HepG2 (cell line): ENCODE results near the gene TUBGCP6. TPM values are rescaled to one million over a fixed set of nuclear protein-coding genes. Genes with fewer than 3 reads are reported as not detected.

Experiments
- NFKB2 ChIP-seq: sonication (generic); formaldehyde crosslinking; IDR thresholded peaks from 2 replicates; pipeline ENCODE4 v1.4.0; 2020; ENCODE audit warnings: missing genetic modification reagents, borderline replicate concordance
- PHF8 ChIP-seq: sonication (generic); formaldehyde crosslinking; IDR thresholded peaks from 2 replicates; pipeline ENCODE4 v1.5.0; 2020; ENCODE audit warnings: missing genetic modification reagents
- RBFOX2 ChIP-seq: fragments of 200-400 bp; formaldehyde crosslinking; IDR thresholded peaks from 2 replicates; pipeline ENCODE4 v1.6.1; 2017; ENCODE audit warnings: low read depth, mild to moderate bottlenecking, low read length
- SP2 ChIP-seq: sonication (generic); formaldehyde crosslinking; IDR thresholded peaks from 2 replicates; pipeline ENCODE4 v1.5.1; 2020; ENCODE audit warnings: mild to moderate bottlenecking, missing genetic modification reagents
- TCF12 ChIP-seq, 2 experiments: fragments of 450-650 bp in 1 of 2; sonication (generic) in 1 of 2; formaldehyde crosslinking in 1 of 2; IDR thresholded peaks; 2 replicates each; pipeline versions ENCODE4 v1.6.1 to v1.8.0; 2017 to 2022; ENCODE audit warnings: antibody characterized with exemption in 1 of 2, mild to moderate bottlenecking in 1 of 2, missing genetic modification reagents in 1 of 2, moderate library complexity in 1 of 2
- UBTF ChIP-seq: sonication (generic); formaldehyde crosslinking; IDR thresholded peaks from 2 replicates; pipeline ENCODE4 v1.4.0; 2020; ENCODE audit warnings: mild to moderate bottlenecking, missing genetic modification reagents
- ZNF326 ChIP-seq: sonication (generic); formaldehyde crosslinking; IDR thresholded peaks from 2 replicates; pipeline ENCODE4 v1.4.0; 2020; ENCODE audit warnings: missing genetic modification reagents, borderline replicate concordance
- ZNF597 ChIP-seq: sonication (generic); formaldehyde crosslinking; IDR thresholded peaks from 2 replicates; pipeline ENCODE4 v1.5.0; 2020; ENCODE audit warnings: missing genetic modification reagents
- ZNF687 ChIP-seq: sonication (generic); formaldehyde crosslinking; IDR thresholded peaks from 2 replicates; pipeline ENCODE4 v1.5.1; 2020; ENCODE audit warnings: mild to moderate bottlenecking, missing genetic modification reagents, moderate library complexity
- ZNF784 ChIP-seq: sonication (generic); formaldehyde crosslinking; IDR thresholded peaks from 2 replicates; pipeline ENCODE4 v1.5.1; 2020; ENCODE audit warnings: missing genetic modification reagents, mild to moderate bottlenecking, borderline replicate concordance
- polyA plus RNA-seq, 8 experiments: library from polyadenylated mRNA; depleted of rRNA in 3 of 8; stranded (reverse) in 7 of 8; unstranded in 1 of 8; fragments of >200 nt; fragmentation: Illumina TruSeq in 4 of 8; extraction: Trizol in 4 of 8; gene quantifications; 2 replicates each; pipeline versions ENCODE4 v1.2.1 to v1.2.3, GENCODE V29; 2011 to 2016; ENCODE audit warnings: low read depth in 4 of 8, missing spikeins in 1 of 8, mixed read lengths in 1 of 8; ENCODE audit not compliant: insufficient read depth in 1 of 8
- total RNA-seq, 5 experiments: library from RNA; depleted of rRNA; stranded (reverse); fragments of >200 nt; fragmentation: Illumina TruSeq; extraction: Trizol; gene quantifications; 2 replicates each; pipeline ENCODE4 v1.2.3, GENCODE V29; 2016; ENCODE audit warnings: low read depth in 1 of 5
- TF ChIP-seq, protein P1 (sequence below): sonication (generic); formaldehyde crosslinking; IDR thresholded peaks from 2 replicates; pipeline ENCODE4 v1.4.0; 2020; ENCODE audit warnings: mild to moderate bottlenecking, missing genetic modification reagents
- TF ChIP-seq, protein P2 (sequence below), 2 experiments: sonication (generic) in 1 of 2; formaldehyde crosslinking in 1 of 2; IDR thresholded peaks; 2 replicates each; pipeline versions ENCODE4 v1.5.1 to v1.6.1; 2011 to 2020; ENCODE audit warnings: borderline replicate concordance in 1 of 2, low read depth in 1 of 2, low read length in 1 of 2, mild to moderate bottlenecking in 1 of 2, missing genetic modification reagents in 1 of 2, moderate library complexity in 1 of 2
- TF ChIP-seq, protein P3 (sequence below): sonication (generic); formaldehyde crosslinking; IDR thresholded peaks from 2 replicates; pipeline ENCODE4 v1.5.1; 2020; ENCODE audit warnings: missing genetic modification reagents, mild to moderate bottlenecking, borderline replicate concordance

Gene TUBGCP6
- total and polyA plus RNA-seq, 2 of the 13 experiments (the other 11 are each of a cell fraction or from before 2014, with no cell fraction given), result 14.6 to 15.7 TPM

GRCh38 chr22:50186181-50186714, 58.6 kb downstream of the TUBGCP6 start (continued):
- TF ChIP-seq, protein P1, sequence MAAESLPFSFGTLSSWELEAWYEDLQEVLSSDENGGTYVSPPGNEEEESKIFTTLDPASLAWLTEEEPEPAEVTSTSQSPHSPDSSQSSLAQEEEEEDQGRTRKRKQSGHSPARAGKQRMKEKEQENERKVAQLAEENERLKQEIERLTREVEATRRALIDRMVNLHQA (CRISPR knock-in tag), result no peak
- TF ChIP-seq ZNF784 (0 out of 2 replicates have a peak, but pooled peaks have one; percentile 21), PHF8 (CRISPR knock-in tag) (no peak), NFKB2 (CRISPR knock-in tag) (no peak), ZNF326 (CRISPR knock-in tag) (no peak), TCF12 (IDR thresholded peaks at IDR 0.05) (no peak), TCF12 (CRISPR knock-in tag; IDR thresholded peaks at IDR 0.05) (no peak), ZNF687 (peak; percentile 44; the same call in 1 of the 2 replicates), SP2 (CRISPR knock-in tag) (no peak), ZNF597 (CRISPR knock-in tag) (no peak), UBTF (CRISPR knock-in tag) (peak; percentile 29; the same call in 1 of the 2 replicates), RBFOX2 (0 out of 2 replicates have a peak, but pooled peaks have one; percentile 45)
- TF ChIP-seq, protein P2, sequence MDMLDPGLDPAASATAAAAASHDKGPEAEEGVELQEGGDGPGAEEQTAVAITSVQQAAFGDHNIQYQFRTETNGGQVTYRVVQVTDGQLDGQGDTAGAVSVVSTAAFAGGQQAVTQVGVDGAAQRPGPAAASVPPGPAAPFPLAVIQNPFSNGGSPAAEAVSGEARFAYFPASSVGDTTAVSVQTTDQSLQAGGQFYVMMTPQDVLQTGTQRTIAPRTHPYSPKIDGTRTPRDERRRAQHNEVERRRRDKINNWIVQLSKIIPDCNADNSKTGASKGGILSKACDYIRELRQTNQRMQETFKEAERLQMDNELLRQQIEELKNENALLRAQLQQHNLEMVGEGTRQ (IDR thresholded peaks at IDR 0.05; ENCODE audit: low read depth, low read length), result no peak
- TF ChIP-seq, protein P2 (CRISPR knock-in tag; IDR thresholded peaks at IDR 0.05; ENCODE audit: borderline replicate concordance), result no peak
- TF ChIP-seq, protein P3, sequence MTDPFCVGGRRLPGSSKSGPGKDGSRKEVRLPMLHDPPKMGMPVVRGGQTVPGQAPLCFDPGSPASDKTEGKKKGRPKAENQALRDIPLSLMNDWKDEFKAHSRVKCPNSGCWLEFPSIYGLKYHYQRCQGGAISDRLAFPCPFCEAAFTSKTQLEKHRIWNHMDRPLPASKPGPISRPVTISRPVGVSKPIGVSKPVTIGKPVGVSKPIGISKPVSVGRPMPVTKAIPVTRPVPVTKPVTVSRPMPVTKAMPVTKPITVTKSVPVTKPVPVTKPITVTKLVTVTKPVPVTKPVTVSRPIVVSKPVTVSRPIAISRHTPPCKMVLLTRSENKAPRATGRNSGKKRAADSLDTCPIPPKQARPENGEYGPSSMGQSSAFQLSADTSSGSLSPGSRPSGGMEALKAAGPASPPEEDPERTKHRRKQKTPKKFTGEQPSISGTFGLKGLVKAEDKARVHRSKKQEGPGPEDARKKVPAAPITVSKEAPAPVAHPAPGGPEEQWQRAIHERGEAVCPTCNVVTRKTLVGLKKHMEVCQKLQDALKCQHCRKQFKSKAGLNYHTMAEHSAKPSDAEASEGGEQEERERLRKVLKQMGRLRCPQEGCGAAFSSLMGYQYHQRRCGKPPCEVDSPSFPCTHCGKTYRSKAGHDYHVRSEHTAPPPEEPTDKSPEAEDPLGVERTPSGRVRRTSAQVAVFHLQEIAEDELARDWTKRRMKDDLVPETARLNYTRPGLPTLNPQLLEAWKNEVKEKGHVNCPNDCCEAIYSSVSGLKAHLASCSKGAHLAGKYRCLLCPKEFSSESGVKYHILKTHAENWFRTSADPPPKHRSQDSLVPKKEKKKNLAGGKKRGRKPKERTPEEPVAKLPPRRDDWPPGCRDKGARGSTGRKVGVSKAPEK, result no peak
